Adipocyte (in vitro differentiated cells): ENCODE results near the gene UBFD1.
A peak's percentile ranks its signal among the peaks of the same experiment; 100 is the strongest.

Experiments used
- DNase-seq: peaks from one replicate; pipeline ENCODE4 v3.0.0-alpha.2; 2015; ENCODE audit warnings: low read depth
- H3K27me3 ChIP-seq: replicated peaks from 2 replicates; pipeline ENCODE4 v1.7.0; 2013; ENCODE audit warnings: mild to moderate bottlenecking, low read length, moderate library complexity; ENCODE audit not compliant: control insufficient read depth, insufficient read depth
- H3K36me3 ChIP-seq: 2 replicates; pipeline ENCODE4 v1.7.0; 2013; ENCODE audit warnings: low read length, mild to moderate bottlenecking, moderate library complexity; ENCODE audit not compliant: control insufficient read depth, insufficient read depth, severe bottlenecking
- H3K4me1 ChIP-seq: 2 replicates; pipeline ENCODE4 v1.7.0; 2013; ENCODE audit warnings: mild to moderate bottlenecking, low read length, moderate library complexity; ENCODE audit not compliant: control insufficient read depth, insufficient read depth
- H3K4me3 ChIP-seq: 2 replicates; pipeline ENCODE4 v1.7.0; 2013; ENCODE audit warnings: mild to moderate bottlenecking, low read length, moderate library complexity
- H3K9ac ChIP-seq: 2 replicates; pipeline ENCODE4 v1.7.0; 2013; ENCODE audit warnings: mild to moderate bottlenecking, low read length, moderate library complexity
- H3K9me3 ChIP-seq: 2 replicates; pipeline ENCODE4 v1.7.0; 2013; ENCODE audit warnings: mild to moderate bottlenecking, low read length, moderate library complexity; ENCODE audit not compliant: control insufficient read depth

The UBFD1 gene

GRCh38 chr16:23552161-23552560 is 5.4 kb upstream of the UBFD1 start:
- H3K9me3 ChIP-seq: no peaks in the 10 kb centered on the region
- H3K27me3 ChIP-seq: no peaks in the 10 kb centered on the region
- H3K4me1 ChIP-seq: peaks cover 4% of the 10 kb centered on the region
- no peak overlapping the region for H3K4me3 ChIP-seq
- no peak overlapping the region for H3K9ac ChIP-seq
- peaks cover 46% of the 10 kb centered on the region for H3K36me3 ChIP-seq
- no peak for DNase-seq

- Histone ChIP-seq H3K9me3 (no peaks in the 10 kb centered on the region), H3K9ac (no peak overlapping the region), H3K4me1 (peaks cover 18% of the 10 kb centered on the region), H3K4me3 (no peak overlapping the region), H3K36me3 (peaks cover 37% of the 10 kb centered on the region), H3K27me3 (no peaks in the 10 kb centered on the region)
- no peak for DNase-seq
These were observed 3.0 kb upstream of the UBFD1 start for GRCh38 chr16:23554536-23554935.

- no peaks in the 10 kb centered on the region for H3K9me3 ChIP-seq
- H3K4me1 ChIP-seq: peaks cover 21% of the 10 kb centered on the region
- H3K36me3 ChIP-seq: peaks cover 41% of the 10 kb centered on the region
- H3K27me3 ChIP-seq: no peaks in the 10 kb centered on the region
- peak overlapping the region; percentile 89 for H3K4me3 ChIP-seq
- peak; percentile 66 for DNase-seq
- peak overlapping the region; percentile 89 for H3K9ac ChIP-seq
These were observed 514 bp downstream of the UBFD1 start for GRCh38 chr16:23557779-23558702.

DNA sequence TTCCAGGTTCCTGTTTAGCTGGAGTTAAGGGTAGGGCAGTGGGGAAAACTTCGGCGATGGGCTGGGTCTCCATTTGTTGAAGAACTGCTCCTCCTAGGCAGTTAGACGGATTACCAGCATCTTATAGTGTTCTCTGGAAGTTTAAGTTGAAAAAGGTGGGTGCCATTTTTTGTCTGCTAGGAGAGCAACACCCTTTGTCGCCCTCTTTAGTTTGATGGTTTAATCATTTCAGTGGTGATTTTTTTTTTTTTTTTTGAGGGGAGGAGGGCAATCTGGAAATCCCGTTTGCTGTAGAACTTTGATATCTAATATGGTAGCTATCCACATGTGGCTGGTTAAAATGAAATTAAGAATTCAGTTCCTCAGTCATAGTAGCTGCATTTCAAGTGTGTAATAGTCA is 4.1 kb downstream of the UBFD1 start:
- Histone ChIP-seq H3K4me3 (no peak overlapping the region), H3K9ac (no peak overlapping the region), H3K9me3 (no peaks in the 10 kb centered on the region), H3K36me3 (peaks cover 72% of the 10 kb centered on the region), H3K4me1 (peaks cover 32% of the 10 kb centered on the region), H3K27me3 (no peaks in the 10 kb centered on the region)
- no peak for DNase-seq

DNA sequence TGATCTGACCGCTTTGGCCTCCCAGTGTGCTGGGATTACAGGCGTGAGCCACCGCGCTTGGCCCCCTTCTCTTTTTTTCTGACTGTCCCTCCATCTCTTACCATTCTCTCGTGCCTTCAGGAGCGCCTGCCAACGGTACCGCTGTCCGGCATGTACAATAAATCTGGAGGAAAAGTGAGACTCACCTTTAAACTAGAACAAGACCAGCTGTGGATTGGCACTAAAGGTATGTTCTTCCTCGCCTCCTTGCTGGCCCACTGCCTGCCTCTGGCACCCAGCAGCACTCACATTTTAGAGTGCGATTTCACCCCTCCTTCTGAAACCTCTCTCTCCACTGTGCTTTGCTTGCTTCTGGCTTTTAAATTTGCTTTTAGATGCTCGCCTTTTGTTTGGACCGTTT is 5.0 kb downstream of the UBFD1 start:
- Histone ChIP-seq H3K36me3 (peaks cover 81% of the 10 kb centered on the region), H3K4me3 (no peak overlapping the region), H3K4me1 (peaks cover 30% of the 10 kb centered on the region), H3K9me3 (no peaks in the 10 kb centered on the region), H3K9ac (no peak overlapping the region), H3K27me3 (no peaks in the 10 kb centered on the region)
- DNase-seq: no peak

GRCh38 chr16:23563186-23563585 is 5.7 kb downstream of the UBFD1 start:
- Histone ChIP-seq H3K9me3 (no peaks in the 10 kb centered on the region), H3K27me3 (no peaks in the 10 kb centered on the region), H3K36me3 (peaks cover 86% of the 10 kb centered on the region), H3K9ac (no peak overlapping the region), H3K4me3 (no peak overlapping the region), H3K4me1 (peaks cover 30% of the 10 kb centered on the region)
- DNase-seq: no peak

- peak overlapping the region; percentile 37 for H3K9ac ChIP-seq
- peaks cover 14% of the 10 kb centered on the region for H3K4me1 ChIP-seq
- no peak for DNase-seq
- H3K27me3 ChIP-seq: no peaks in the 10 kb centered on the region
- H3K36me3 ChIP-seq: peaks cover 93% of the 10 kb centered on the region
- H3K4me3 ChIP-seq: no peak overlapping the region
- H3K9me3 ChIP-seq: no peaks in the 10 kb centered on the region
These were observed 7.2 kb downstream of the UBFD1 start for GRCh38 chr16:23564575-23565363.

GRCh38 chr16:23566724-23567123 is 9.2 kb downstream of the UBFD1 start:
- Histone ChIP-seq H3K4me1 (peaks cover 14% of the 10 kb centered on the region), H3K9ac (no peak overlapping the region), H3K9me3 (no peaks in the 10 kb centered on the region), H3K27me3 (no peaks in the 10 kb centered on the region), H3K4me3 (no peak overlapping the region), H3K36me3 (peaks cover 93% of the 10 kb centered on the region)
- no peak for DNase-seq

- no peak for DNase-seq
- Histone ChIP-seq H3K4me1 (peaks cover 14% of the 10 kb centered on the region), H3K27me3 (no peaks in the 10 kb centered on the region), H3K36me3 (peaks cover 93% of the 10 kb centered on the region), H3K9ac (no peak overlapping the region), H3K9me3 (no peaks in the 10 kb centered on the region), H3K4me3 (no peak overlapping the region)
These were observed 10.1 kb downstream of the UBFD1 start for GRCh38 chr16:23567602-23568001.

DNA sequence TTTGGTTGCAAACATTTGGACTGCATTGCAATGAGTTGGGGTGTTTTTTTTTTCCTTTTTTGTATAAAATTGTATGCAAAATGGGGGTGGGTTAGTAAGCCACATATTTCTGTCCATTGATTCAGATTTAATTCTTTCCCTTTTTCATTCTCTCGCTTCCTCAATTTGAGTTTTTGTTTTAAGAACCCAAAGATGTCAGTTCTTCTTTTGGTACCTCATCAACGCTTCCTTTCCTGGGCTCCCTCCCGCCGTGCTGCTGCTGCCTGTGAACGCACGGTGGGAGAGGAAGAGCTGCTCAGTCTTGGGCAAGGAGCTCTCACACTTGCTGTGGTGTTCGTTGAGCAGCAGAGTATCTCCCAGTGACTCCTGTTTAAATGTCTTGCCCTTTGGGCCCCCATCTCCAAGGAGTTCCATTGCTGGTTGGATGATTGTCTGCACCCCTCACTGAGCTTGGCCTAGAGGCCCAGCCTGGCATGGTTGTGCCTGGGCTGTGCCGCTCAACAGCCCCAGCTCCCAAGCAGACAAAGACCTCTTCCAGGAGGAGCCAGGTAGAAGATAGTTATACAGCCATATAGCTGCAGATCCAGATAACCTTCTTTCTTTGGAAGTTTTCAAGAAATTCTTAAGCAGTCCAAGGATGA is 13.6 kb downstream of the UBFD1 start:
- no peak for DNase-seq
- Histone ChIP-seq H3K4me3 (no peak overlapping the region), H3K9me3 (no peaks in the 10 kb centered on the region), H3K9ac (no peak overlapping the region), H3K27me3 (no peaks in the 10 kb centered on the region), H3K4me1 (no peaks in the 10 kb centered on the region), H3K36me3 (peaks cover 92% of the 10 kb centered on the region)

DNA sequence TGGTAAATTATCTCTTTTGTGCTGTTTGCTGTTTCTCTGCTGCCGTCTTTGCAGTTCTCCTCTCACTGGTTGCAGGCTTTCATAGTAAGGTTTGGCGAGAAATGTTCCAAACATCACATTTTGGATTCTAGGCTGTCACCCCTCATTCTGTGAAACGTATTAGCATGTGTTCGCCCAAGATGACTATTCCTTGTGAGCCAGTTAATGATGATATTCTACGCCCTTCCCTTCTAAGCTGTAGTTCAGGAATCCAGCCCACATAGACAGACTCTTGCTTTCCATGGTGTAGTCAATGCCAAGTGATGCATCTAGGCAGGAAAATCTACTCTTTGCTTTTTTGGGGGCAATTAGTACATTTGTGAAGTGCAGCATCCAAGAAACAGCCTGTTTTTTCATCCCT is 14.4 kb downstream of the UBFD1 start:
- no peaks in the 10 kb centered on the region for H3K9me3 ChIP-seq
- DNase-seq: no peak
- no peak overlapping the region for H3K9ac ChIP-seq
- peaks cover 90% of the 10 kb centered on the region for H3K36me3 ChIP-seq
- H3K4me1 ChIP-seq: no peaks in the 10 kb centered on the region
- no peaks in the 10 kb centered on the region for H3K27me3 ChIP-seq
- no peak overlapping the region for H3K4me3 ChIP-seq
